ENCODE measurements around the gene RNF123.

GRCh38 chr3:49716169-49716568 lies 26.8 kb downstream of the RNF123 start:
- TF ChIP-seq CTCF (conservative IDR thresholded peaks at IDR 0.05; ENCODE audit: low read length) = no peak
- no peak for TF ChIP-seq EZH2phosphoT487 (IDR thresholded peaks at IDR 0.05; ENCODE audit: borderline replicate concordance)
